NCI-H526 treated with DMSO at 0.1 percent for 48 hours (cell line): Measurements from ENCODE around the gene HNRNPH3.

ENCODE experiments used
- DNase-seq: peaks from one replicate; lab custom pipeline; 2025; lab: John Stamatoyannopoulos, UW

HNRNPH3 gene

GRCh38 chr10:68385740-68386139 lies 53.9 kb downstream of the HNRNPH3 start:
- DNase-seq: no peak
